Keratinocyte (primary cell): Measurements from ENCODE around the gene TENT5A. TPM values are rescaled to one million over a fixed set of nuclear protein-coding genes. Genes with fewer than 3 reads are reported as not detected.

Experiments used
- DNase-seq: peaks from one replicate; pipeline ENCODE4 v3.0.0-alpha.2; 2011; ENCODE audit warnings: low read depth, missing footprints, low spot score
- FAIRE-seq: peaks from 2 replicates; lab custom pipeline; 2011; peaks lifted over from hg19 to GRCh38; lab: Jason Lieb, UNC
- H2AFZ ChIP-seq: 2 replicates; pipeline ENCODE4 v1.6.0; 2012; ENCODE audit warnings: low read length, control low read depth, inconsistent platforms; ENCODE audit not compliant: control insufficient read depth
- H3K27ac ChIP-seq: 2 replicates; pipeline ENCODE4 v1.5.1; 2011; ENCODE audit warnings: low read length; ENCODE audit not compliant: control insufficient read depth, insufficient read depth
- H3K27me3 ChIP-seq: 3 replicates; pipeline ENCODE4 v1.6.0; 2011; ENCODE audit warnings: low read length; ENCODE audit not compliant: control insufficient read depth, insufficient read depth; ENCODE audit errors: extremely low read depth
- H3K36me3 ChIP-seq, 2 experiments: 2 replicates in 1 of 2; 3 replicates in 1 of 2; pipeline ENCODE4 v1.5.1; 2011; ENCODE audit warnings: low read length in 2 of 2, mild to moderate bottlenecking in 1 of 2; ENCODE audit not compliant: control insufficient read depth in 2 of 2, insufficient read depth in 2 of 2; ENCODE audit errors: extremely low read depth in 1 of 2
- H3K4me1 ChIP-seq: 3 replicates; pipeline ENCODE4 v1.5.1; 2011; ENCODE audit warnings: low read length; ENCODE audit not compliant: control insufficient read depth, insufficient read depth; ENCODE audit errors: extremely low read depth
- H3K4me2 ChIP-seq: 3 replicates; pipeline ENCODE4 v1.6.0; 2011; ENCODE audit warnings: low read depth, low read length; ENCODE audit not compliant: control insufficient read depth, insufficient read depth; ENCODE audit errors: extremely low read depth
- H3K4me3 ChIP-seq, 3 experiments: fragments of 200-600 bp in 1 of 3; sonication (generic) in 1 of 3; 2 replicates in 2 of 3; 3 replicates in 1 of 3; pipeline ENCODE4 v1.5.1; 2011 to 2016; ENCODE audit warnings: low read length in 3 of 3, mild to moderate bottlenecking in 3 of 3, control low read depth in 2 of 3, inconsistent platforms in 1 of 3, low read depth in 1 of 3, mixed read lengths in 1 of 3, mixed run types in 1 of 3, moderate library complexity in 1 of 3; ENCODE audit not compliant: control insufficient read depth in 2 of 3, insufficient read depth in 2 of 3; ENCODE audit errors: extremely low read depth in 1 of 3
- H3K79me2 ChIP-seq: 2 replicates; pipeline ENCODE4 v1.6.0; 2012; ENCODE audit warnings: low read length; ENCODE audit not compliant: control insufficient read depth, insufficient read depth
- H3K9ac ChIP-seq: 3 replicates; pipeline ENCODE4 v1.6.0; 2011; ENCODE audit warnings: low read length; ENCODE audit not compliant: control insufficient read depth, insufficient read depth; ENCODE audit errors: extremely low read depth
- H3K9me1 ChIP-seq: 3 replicates; pipeline ENCODE4 v1.6.0; 2011; ENCODE audit warnings: low read length; ENCODE audit not compliant: control insufficient read depth, insufficient read depth; ENCODE audit errors: extremely low read depth
- H3K9me3 ChIP-seq: 2 replicates; pipeline ENCODE4 v1.5.1; 2012; ENCODE audit warnings: low read depth, low read length; ENCODE audit not compliant: control insufficient read depth
- H4K20me1 ChIP-seq: 3 replicates; pipeline ENCODE4 v1.6.0; 2011; ENCODE audit warnings: low read length; ENCODE audit not compliant: control insufficient read depth, insufficient read depth; ENCODE audit errors: extremely low read depth
- EZH2 ChIP-seq: IDR thresholded peaks from one replicate; pipeline ENCODE4 v1.6.1; 2012; ENCODE audit warnings: inconsistent platforms, mild to moderate bottlenecking, low read length, moderate library complexity
- dilution Hi-C: fragments of 300-500 bp; cut with MboI; formaldehyde crosslinking; loops from one replicate; pipeline ENCODE4 v1.7.0; 2020; ENCODE audit warnings: low sequenced_read_pairs; ENCODE audit not compliant: extremely low pct_ligation_motif_present
- polyA plus RNA-seq, 5 experiments: library from polyadenylated mRNA; depleted of rRNA in 3 of 5; stranded (reverse) in 3 of 5; stranded (forward) in 1 of 5; unstranded in 1 of 5; fragments of >200 nt; gene quantifications; 1 replicate in 1 of 5; 2 replicates in 3 of 5; 3 replicates in 1 of 5; pipeline versions ENCODE4 v1.2.1 to v1.2.3, GENCODE V29; 2011 to 2012; ENCODE audit warnings: missing spikeins in 2 of 5, low read depth in 1 of 5, low replicate concordance in 1 of 5
- TF ChIP-seq, protein P1 (sequence below), 3 experiments: IDR thresholded peaks in 1 of 3; conservative IDR thresholded peaks in 1 of 3; optimal IDR thresholded peaks in 1 of 3; 2 replicates in 2 of 3; 3 replicates in 1 of 3; pipeline versions ENCODE3 to v1.5.1; 2011; ENCODE audit warnings: low read length in 3 of 3, mild to moderate bottlenecking in 3 of 3, moderate library complexity in 2 of 3, control low read depth in 1 of 3, inconsistent platforms in 1 of 3; ENCODE audit not compliant: insufficient read depth in 2 of 3; ENCODE audit errors: extremely low read depth in 1 of 3

TENT5A gene
- polyA plus RNA-seq, 1 donor (not counting 4 experiments of a cell fraction or from before 2014, with no cell fraction given): 1.6 TPM

DNA sequence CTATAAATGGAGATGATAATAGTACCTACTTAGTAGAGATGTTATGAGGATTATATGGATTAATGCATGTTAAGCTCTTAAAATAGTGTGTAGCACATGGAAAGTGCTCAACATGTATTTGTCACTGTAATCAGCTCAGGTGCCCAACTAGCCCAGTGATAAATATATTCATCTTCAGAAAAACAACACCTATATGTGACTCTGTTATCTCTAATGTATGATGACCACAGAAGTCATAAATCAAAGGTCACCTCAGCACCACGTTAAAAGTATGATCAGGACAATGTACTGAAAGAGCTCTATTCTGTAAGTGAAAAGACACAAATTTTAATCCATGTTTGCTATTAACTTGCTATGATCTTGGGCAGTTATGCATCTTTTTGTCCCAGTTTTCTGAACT, 36.8 kb upstream of the TENT5A start:
- dilution Hi-C loops: no loop called here
- no peaks in the 10 kb centered on the region for H3K79me2 ChIP-seq
- no peak overlapping the region for H3K27ac ChIP-seq
- no peak overlapping the region for H3K4me3 ChIP-seq
- no peak for FAIRE-seq
- no peak overlapping the region for H2AFZ ChIP-seq
- no peaks in the 10 kb centered on the region for H3K36me3 ChIP-seq
- H4K20me1 ChIP-seq: no peaks in the 10 kb centered on the region
- H3K9ac ChIP-seq: no peak overlapping the region
- H3K27me3 ChIP-seq: no peaks in the 10 kb centered on the region
- H3K4me2 ChIP-seq: no peak overlapping the region
- no peaks in the 10 kb centered on the region for H3K9me1 ChIP-seq
- no peaks in the 10 kb centered on the region for H3K9me3 ChIP-seq
- H3K4me1 ChIP-seq: no peaks in the 10 kb centered on the region
- DNase-seq: no peak
- TF ChIP-seq EZH2: no peak
- TF ChIP-seq, protein P1, sequence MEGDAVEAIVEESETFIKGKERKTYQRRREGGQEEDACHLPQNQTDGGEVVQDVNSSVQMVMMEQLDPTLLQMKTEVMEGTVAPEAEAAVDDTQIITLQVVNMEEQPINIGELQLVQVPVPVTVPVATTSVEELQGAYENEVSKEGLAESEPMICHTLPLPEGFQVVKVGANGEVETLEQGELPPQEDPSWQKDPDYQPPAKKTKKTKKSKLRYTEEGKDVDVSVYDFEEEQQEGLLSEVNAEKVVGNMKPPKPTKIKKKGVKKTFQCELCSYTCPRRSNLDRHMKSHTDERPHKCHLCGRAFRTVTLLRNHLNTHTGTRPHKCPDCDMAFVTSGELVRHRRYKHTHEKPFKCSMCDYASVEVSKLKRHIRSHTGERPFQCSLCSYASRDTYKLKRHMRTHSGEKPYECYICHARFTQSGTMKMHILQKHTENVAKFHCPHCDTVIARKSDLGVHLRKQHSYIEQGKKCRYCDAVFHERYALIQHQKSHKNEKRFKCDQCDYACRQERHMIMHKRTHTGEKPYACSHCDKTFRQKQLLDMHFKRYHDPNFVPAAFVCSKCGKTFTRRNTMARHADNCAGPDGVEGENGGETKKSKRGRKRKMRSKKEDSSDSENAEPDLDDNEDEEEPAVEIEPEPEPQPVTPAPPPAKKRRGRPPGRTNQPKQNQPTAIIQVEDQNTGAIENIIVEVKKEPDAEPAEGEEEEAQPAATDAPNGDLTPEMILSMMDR (optimal IDR thresholded peaks at IDR 0.05 in 1 of 3, IDR thresholded peaks at IDR 0.05 in 1 of 3, conservative IDR thresholded peaks at IDR 0.05 in 1 of 3; ENCODE audit: extremely low read depth in 1 of 3, insufficient read depth in 2 of 3, low read length in 3 of 3): no peak

DNA sequence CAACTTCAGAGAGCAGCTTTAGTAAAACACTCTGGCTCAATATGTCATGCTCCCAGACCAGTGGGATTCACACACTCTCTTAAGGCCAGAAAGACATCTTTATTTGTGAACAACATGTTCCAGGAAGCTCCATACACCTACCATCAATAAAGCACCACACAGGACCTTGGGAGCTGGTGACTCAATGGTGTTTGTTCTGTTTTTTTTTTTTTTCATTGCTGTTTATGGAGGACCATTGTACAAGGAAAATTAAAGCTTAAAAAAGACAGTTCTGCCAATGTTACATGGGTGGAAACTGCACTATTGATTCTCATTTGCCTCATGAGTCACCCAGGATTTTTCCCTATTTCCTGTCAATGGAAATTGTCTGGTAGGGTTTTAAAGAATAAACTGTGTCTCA, 36.3 kb upstream of the TENT5A start:
- TF ChIP-seq, protein P1 (optimal IDR thresholded peaks at IDR 0.05 in 1 of 3, IDR thresholded peaks at IDR 0.05 in 1 of 3, conservative IDR thresholded peaks at IDR 0.05 in 1 of 3; ENCODE audit: extremely low read depth in 1 of 3, insufficient read depth in 2 of 3, low read length in 3 of 3): no peak
- Histone ChIP-seq H3K9ac (no peak overlapping the region), H3K9me1 (no peaks in the 10 kb centered on the region), H4K20me1 (no peaks in the 10 kb centered on the region), H3K79me2 (no peaks in the 10 kb centered on the region), H3K4me3 (no peak overlapping the region), H3K9me3 (no peaks in the 10 kb centered on the region), H3K27me3 (no peaks in the 10 kb centered on the region), H3K36me3 (no peaks in the 10 kb centered on the region), H3K27ac (no peak overlapping the region), H2AFZ (no peak overlapping the region), H3K4me1 (no peaks in the 10 kb centered on the region), H3K4me2 (no peak overlapping the region)
- FAIRE-seq (no peak), DNase-seq (no peak)
- dilution Hi-C loops: no loop called here
